ENCODE data around the gene AGAP1.
"Not testable (repeated sequence)": the region's sequence is repeated elsewhere in the genome, so short reads cannot be mapped to it uniquely, and the experiment has no call there.

Gene AGAP1

DNA sequence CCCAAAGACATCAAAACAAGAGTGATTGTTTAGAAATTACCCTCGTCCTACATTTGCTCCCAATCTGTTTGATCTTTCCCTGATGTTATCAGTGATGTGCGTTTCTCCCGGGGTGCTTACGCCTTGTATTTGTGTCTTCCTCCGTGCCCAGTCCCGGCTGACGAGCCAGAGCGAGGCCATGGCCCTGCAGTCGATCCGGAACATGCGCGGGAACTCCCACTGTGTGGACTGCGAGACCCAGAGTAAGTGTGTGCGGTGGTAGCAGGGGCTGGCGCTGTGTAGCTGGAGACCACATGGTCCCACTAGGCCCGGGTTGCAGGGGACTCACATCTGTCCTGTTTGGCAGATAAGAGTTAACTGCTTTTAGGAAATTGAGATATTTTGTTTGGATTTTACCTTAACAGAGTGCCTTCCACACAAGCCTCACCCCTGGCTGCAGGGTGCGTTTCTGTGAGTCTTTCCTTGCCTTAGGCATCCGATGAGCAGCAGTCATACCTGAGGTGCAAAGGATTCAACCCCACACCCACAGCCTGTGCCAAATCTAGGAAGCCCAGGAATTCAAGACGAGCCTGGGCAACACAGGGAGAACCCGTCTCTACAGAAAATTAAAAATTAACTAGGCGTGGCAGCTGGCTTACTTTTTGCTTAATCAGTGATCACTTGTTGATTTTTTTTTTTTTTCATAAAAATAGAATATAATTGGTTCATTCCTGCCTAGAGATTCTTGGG lies 546.9 kb downstream of the AGAP1 start:
- DNase-seq (ENCODE audit: low read depth in 2 of 2) = no peak

DNA sequence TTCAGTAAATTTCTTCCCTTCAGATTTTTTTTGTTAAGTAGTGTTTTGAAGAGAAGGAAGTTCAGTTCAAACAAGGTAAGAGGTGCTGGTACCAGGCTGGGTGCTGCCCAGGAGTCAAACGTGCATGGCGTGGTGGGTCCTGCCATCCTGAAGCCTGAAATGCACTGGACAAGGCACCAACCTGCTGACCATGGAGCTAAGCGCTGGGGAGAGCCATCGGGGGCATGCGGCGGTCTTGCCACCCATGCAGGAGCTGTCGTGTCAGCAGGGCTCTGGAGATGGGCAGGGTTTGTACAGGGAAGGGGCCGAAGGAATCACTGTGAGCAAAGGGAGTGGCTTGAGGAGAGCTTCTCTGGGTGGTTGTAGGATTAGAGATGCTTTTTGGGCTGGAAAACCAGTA lies 547.8 kb downstream of the AGAP1 start:
- DNase-seq (ENCODE audit: low read depth in 2 of 2) = no peak

DNA sequence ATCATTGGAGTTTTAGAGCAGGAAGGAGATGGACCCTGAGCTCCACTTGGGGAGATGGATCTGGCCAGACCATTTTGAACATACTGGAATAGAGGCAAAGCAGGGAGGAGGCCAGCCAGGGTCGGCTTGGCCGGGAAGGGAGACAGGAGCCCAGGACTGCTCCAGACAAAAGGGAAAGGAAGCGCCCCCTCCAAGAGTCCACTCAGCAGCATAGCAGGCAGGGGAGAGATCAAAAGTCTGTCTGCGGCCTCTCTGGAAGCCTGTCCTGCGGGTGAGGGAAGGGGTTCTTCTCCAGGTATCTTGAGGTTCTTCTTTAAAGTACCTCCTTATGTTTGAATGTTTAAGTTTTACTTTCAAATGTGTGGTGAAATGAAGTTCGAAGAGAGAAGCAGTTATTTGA lies 548.2 kb downstream of the AGAP1 start:
- no peak for DNase-seq (ENCODE audit: low read depth in 2 of 2)

DNA sequence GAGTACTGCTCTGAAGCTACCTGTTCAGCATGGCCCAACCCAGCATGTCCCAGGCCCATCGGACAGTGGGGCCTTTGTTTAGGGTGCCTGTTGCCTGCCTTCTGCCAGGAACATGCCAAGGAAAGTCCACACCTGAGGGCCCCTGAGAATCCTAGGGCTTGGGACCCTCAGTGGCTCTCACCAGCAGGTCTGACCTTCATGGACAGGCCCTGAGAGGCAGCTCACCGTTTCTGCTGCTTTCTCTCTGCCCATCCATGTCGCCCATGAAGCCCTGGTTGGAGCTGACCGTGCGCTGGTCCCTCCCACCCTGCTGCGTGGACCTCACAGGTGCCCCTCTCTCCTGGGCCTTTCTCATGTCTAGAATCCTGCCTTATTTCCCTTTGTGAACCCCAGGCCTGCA lies 550.3 kb downstream of the AGAP1 start:
- no peak for DNase-seq (ENCODE audit: low read depth in 2 of 2)

DNA sequence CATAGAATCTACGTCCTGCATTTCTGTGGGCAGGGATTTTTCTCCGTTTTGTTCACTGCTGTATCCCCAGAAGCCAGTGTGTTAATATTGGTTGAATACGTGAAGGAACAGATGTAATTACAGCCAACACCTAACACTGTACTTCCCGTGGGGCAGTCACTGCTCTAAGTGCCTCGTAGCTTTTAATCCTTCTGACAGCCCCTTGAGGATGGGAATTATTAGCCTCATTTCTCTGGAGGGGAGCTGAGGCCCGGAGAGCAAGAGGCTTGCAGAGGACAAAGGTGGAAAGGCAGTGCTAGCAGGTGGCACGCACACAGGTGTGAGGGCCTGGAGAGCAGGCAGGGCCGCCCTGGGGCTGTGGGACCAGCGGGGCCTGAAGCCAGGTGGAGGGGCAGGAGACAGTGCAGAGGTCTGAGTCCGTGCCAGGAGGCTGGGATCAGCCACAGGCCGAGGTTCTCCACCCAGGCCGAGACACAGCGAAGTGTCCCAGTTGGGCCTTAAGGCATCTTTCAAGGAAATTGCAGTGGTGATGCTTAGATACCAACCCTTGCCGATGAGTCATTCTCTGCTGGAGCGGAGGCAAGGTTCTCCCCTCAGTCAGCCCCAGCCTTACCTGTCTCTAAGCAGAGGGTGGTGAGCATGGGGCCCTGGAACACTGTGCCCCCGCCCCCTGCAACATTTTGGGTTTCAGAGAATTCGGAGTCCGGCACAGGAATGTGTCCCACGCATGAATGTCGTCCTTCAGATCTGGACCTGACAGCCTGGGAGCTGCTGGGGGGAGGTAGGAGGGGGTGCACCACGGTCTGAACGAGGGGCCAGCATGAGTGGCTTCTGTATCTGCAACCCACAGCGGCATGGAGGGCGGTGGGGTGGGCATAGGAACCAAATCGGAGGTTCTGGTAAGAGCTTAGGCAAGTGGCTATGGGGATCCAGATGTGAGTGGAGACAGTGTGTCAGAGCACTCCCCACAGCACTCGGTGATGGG lies 551.7 kb downstream of the AGAP1 start:
- DNase-seq (ENCODE audit: low read depth in 2 of 2) = no peak

DNA sequence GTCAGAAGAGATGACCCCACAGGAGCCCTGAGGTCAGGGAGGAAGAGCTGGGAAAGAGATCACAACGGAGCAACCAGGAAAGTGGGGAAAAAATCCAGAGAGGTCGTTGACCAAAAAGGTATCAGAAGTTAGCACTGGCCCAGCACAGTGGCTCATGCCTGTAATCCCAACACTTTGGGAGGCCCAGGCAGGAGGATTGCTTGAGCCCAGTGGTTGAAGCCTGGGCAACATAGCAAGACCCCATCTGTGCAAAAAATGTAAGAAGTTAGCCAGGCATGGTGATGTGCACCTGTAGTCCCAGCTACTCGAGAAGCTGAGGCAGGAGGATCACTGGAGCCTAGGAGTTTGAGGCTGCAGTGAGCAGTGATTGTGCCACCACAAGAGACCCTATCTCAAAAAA lies 552.9 kb downstream of the AGAP1 start:
- no peak for DNase-seq (ENCODE audit: low read depth in 2 of 2)

DNA sequence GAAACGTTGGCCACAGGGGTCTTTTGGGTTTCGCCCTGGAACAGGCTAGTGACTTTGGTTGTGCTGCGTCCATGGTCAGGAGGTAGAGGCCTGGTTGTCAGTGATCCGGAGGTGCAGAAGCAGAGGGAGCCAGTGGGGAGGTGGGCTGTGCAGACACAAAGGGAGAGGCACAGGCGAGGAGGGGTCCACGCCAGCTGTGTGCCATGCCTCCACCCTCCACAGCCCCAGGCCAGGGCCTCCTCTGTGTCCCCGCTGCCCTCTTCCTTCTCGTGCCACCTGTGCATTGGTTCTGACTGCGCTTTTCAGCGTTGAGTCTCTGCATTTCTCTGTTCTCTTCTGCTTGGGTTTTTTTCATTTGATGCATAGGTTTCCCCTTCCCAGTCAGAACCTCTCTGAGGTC lies 553.3 kb downstream of the AGAP1 start:
- DNase-seq (ENCODE audit: low read depth in 2 of 2) = no peak

DNA sequence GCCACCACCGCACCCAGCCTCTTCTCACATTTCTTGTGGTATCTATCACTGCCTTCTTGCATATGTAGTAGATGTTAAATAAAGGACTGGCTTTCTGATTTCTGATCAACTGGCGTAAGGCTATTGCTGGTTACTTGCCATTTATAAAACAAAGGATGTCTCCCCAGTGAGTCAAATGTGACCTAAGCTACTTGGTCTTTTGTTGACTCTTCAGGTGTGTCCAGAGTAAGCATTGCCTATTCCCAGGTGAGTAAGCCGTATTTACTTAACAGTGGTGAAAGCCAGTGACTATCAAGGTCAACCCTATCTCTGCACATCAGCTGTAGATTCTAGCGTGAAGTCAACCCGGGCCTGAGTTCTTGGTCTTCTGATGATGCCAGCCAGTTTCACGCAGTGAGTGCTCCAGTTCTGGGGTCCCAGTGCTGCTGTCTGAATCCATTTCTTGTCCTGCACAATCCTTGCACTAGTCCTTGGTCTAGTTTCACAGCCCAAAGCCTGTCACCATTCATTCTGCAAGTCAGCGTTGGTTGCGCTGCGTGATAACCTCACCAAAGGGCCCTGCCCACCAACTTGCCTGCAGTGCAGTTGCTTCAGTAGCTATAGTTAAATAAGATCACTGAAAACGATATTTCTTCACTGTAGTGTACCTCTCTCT lies 554.2 kb downstream of the AGAP1 start:
- no peak for DNase-seq (ENCODE audit: low read depth in 2 of 2)

DNA sequence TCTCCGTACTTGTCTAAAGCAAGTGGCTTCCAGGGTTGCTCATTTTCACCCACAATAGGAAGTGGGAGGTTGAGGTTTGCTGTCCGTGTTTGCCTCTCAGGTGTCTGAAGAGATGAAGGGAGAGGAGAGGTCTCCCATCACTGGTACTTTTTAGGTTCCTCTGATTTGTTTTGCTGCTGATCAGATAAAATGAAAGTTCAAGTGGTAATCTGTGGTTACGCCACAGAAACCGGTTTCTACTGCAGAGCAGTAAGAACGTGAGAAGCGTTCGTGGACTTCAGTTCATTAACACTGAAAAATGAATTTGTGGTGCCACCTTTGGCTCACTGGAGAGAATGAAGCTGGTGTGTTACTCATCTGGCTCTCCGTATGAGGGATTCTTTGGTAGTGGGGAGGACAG lies 556.1 kb downstream of the AGAP1 start:
- peak in 1 of 2 donors; percentile 11 for DNase-seq (ENCODE audit: low read depth in 2 of 2)

DNA sequence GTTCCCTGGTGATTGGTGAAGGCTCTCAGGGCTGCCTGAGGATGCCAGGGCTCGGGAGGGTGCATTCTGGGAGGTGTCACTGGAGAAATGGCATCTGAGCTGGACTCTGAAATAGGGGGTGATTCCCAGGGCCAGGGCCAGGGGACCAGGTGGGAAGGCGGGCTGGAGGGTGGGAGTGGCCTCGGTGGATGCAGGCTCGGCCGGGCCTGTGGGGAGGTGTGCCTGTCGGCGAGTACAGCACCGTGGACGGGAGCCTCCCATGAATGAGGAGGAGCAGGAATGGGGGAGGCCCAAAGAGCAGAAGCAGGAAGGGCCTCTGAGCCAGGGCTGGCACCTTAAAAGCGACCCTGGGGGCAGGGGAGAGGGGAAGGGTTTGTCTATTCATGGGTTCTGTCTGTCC lies 557.5 kb downstream of the AGAP1 start:
- DNase-seq (ENCODE audit: low read depth in 2 of 2) = no peak

DNA sequence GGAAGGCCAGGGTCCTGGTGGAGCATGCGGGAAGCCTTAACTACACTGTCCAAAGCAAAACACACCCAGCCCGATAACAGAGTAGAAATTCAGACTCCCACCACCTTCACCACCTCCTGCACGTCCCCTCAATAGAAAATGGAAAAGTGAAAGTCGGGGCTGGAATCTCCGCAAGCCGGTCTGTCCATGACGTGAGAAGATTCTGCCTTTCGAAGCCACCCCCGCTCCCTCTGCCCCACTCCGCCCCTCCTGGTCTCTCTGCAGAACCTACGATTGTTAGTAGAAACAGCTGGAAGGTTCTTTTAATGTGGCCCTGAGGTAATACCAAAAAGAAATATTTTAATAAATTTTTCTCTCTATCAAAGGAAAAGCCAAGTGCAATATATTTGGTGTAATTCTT lies 558.0 kb downstream of the AGAP1 start:
- no peak for DNase-seq (ENCODE audit: low read depth in 2 of 2)

DNA sequence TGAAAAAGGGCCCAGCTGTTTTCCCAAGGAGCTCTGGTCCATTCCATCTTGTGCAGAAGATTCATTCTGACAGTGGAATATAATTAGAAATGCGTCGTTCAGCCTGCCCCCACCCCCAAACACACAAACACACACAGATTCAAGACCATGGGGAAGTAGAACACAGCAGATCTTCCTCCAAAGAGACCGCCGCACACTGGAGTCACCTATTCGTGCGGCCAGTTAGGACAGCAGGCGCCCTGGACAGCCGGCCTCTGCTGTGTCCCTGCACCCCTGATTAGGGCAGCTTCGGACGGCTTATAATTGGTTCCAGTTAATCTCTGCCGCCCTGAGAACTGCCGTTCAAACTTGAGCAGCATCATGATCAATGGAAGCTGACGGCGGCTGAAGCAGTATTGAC lies 558.4 kb downstream of the AGAP1 start:
- DNase-seq (ENCODE audit: low read depth in 2 of 2) = no peak

DNA sequence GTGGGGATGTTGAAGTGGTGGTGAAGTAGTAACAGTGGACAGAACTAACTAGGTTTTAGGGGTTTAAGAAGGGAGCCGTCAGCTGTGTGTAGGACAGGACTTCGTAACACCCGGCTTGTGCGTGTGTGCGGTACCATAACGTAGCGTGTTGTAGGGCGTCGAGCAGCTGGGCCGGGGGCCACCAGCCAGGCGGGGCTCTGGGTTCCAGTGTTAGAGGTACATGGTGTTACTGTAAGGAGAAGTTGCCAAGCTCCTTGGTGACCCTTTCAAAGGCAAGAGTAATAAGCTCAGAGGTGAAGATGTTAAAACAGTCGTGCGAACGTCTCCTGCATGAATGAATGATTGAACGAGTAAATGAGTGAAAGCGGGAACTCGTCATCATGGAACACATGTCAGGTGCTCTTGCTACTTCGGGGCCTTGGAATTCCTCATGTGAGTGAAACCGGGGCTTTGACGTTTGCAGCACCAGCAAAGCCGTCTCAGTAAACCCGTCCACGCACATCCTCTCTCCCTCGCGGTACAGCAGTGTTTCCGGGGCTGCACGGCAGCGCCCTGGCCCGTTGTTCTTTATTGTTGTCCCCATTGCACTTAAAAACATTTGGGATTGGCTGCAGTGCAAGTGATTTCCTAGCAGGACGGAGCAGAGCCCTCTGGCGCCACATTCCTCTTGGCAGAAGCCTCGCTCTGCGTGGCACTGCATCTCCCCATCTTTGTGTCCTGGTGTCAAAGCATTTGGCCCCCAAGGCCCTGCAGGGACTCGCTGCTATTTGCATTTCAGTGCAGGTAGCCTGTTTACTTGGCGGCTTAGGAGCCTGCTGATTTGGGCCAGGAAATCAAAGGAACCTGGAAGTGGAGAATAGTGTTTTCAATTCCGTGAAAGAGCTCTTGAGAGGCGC lies 559.3 kb downstream of the AGAP1 start:
- DNase-seq (ENCODE audit: low read depth in 2 of 2) = no peak

DNA sequence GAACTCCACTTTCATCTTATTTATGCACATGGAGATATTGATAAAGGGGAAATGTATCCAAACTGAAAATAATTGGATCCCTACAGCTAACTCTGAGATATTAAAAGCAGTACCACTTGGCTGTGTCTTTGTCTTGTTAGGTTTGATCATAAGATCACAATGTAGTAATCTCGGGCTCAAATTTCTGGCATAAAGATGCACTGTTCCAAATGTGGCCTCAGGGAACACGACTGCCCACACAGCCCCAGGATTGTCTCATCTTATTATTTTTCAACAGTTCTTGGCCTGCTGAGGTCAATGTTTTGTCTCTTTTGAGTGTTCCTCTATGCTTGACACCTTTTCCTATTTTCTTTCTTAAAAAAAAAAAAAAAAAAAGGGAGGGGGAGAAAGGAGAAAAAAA lies 560.3 kb downstream of the AGAP1 start:
- DNase-seq (ENCODE audit: low read depth in 2 of 2) = no peak

DNA sequence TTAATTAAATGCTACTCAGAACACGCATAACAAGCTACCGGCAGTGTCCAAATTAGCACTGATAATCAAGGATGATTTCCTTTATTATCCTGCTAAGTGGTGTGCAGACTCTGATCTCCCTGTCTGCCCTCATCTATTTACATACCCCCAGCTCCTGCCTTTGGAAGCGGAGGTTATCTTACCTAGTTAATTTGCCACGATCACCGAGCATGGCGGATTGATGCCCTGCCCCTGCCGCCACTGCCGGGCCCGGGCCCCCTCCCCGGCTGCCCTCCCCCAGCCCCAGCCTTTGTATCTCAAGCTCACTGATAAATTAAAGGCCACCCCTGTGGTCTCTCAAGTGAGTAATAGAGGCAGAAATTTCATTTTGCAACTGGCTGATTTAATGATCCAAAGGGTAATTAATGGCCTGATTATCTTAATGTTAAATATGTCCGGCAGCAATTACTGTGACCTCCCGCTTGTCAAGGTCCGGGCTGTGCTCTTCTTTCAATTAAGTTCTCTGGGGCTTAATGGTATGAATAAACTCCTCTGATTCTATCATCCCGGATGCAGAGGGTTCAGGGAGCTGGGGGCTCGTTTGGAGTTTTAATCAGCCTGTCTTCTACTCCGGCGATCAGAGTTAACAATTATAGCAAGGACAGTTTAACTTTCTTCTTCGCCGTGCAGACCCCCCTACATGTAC lies 560.9 kb downstream of the AGAP1 start:
- DNase-seq (ENCODE audit: low read depth in 2 of 2) = no peak

DNA sequence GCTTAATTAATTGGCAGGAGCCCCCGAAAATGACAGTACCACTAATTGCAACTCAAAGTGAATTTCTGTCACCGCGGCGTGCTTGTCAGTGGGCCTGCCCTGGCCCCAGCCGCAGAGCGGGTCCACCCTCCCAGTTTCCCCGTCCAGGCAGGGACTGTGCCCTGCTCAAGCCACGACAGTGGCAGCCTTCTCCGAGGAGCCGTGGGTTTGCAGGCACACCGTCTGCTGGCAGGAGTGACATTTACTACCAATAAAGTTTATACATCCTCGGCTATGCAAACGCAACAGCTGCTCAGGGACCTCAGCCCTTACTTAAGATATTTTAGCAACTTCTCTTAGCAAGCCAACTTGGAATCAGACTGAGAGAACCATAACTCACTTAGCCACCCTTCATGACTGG lies 561.6 kb downstream of the AGAP1 start:
- no peak for DNase-seq (ENCODE audit: low read depth in 2 of 2)

DNA sequence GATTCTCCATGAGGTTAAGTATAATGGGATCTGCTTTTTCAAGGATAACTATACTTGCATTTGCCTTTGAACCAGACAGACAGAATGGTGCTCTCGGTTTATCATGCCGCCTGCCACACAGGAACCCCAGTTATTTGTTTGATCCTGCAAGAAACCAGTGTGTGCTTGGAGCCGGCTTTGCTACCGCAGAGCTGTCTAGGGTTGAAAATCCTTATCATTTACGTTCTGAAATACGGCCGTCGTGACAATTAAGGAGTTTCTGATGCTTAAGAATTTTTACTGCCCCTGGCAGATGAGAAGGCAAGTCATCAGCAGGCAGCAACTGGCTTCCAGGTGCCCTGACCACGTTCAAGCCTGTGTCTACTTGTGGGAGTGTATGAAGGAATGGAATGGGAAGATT lies 562.3 kb downstream of the AGAP1 start:
- no peak for DNase-seq (ENCODE audit: low read depth in 2 of 2)

DNA sequence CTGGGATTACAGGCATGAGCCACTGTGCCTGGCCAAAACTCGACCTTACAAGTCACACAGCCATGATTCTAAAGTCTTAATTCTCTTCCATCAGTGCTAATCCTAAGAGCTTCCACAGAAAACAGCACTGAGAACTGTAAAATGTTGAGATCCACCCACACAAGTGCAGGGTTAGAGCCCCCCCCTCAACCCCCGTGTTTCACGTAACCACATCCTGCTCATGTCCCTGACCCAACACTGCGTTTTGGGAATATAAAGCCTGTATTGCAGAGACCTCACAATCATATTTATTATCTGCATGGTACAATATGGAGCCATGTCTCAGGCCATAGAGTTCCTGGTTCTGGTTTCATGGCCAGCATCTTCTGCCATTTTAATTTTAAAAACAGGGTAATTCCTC lies 563.5 kb downstream of the AGAP1 start:
- no peak for DNase-seq (ENCODE audit: low read depth in 2 of 2)

DNA sequence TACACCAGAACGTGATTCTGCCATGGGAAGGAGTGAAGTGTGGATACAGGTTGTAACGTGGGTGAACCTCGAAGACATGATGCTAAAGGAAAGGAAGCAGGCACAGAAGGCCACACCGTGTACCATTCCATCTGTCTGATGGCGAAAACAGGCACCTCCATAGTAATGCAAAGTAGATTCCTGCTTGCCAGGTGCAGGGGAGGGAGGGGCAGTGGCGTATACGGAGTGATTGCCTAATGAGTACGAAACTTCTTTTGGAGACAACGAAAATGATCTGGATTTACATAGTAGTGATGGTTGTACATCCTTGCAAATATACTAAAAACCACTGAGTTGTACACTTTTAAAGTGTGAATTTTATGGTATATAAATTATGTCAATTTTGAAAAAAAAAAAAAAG lies 567.7 kb downstream of the AGAP1 start:
- DNase-seq (ENCODE audit: low read depth in 2 of 2) = no peak

DNA sequence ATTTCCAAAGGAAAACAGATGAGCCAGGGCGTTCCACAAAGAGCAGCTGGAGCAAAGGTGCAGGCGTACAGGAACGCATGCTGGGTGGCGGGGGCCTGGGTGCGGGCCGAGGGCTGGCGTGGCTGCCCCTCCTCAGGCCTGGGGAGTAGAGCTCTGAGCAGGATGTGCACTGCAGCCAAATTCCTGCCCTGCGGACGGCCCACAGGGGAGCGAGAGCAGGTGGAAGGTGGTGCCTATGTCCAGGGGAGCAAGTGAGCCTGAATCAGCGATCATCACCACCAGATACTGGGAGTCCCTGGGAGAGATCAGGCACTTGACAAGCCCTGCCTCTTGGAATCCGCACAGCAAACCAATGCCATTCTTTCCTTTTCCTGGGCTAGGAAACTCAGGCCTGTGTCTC lies 568.1 kb downstream of the AGAP1 start:
- no peak for DNase-seq (ENCODE audit: low read depth in 2 of 2)

DNA sequence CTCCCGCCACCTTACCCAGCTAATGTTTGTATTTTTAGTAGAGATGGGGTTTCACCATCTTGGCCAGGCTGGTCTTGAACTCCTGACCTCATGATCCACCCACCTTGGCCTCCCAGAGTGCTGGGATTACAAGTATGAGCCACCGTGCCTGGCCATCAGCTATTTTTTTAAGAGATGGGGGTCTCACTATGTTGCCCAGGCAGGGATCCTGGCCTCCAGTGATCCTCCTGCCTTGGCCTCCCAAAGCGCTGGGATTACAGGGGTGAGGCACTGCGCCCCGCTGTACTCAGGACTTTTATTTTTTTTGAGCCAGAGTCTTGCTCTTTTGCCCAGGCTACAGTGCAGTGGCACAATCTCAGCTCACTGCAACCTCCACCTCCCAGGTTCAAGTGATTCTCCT lies 569.0 kb downstream of the AGAP1 start:
- DNase-seq (ENCODE audit: low read depth in 2 of 2) = not testable (repeated sequence)
